H9 (cell line): ENCODE results near the gene AMH. TPM values are rescaled to one million over a fixed set of nuclear protein-coding genes. Genes with fewer than 3 reads are reported as not detected.
A peak's percentile ranks its signal among the peaks of the same experiment; 100 is the strongest.

ENCODE experiments used
- DNase-seq: peaks from one replicate; pipeline ENCODE4 v3.0.0-alpha.2; 2017
- H2AFZ ChIP-seq: one replicate; pipeline ENCODE4 v1.6.1; 2013; ENCODE audit warnings: mild to moderate bottlenecking, low read length, control low read depth, moderate library complexity
- H2AK5ac ChIP-seq: 2 replicates; pipeline ENCODE4 v1.6.1; 2013; ENCODE audit warnings: low read length, control low read depth, mixed read lengths; ENCODE audit not compliant: insufficient read length
- H2BK120ac ChIP-seq: one replicate; pipeline ENCODE4 v1.6.1; 2013; ENCODE audit warnings: low read depth, mild to moderate bottlenecking, low read length, control low read depth, inconsistent platforms; ENCODE audit not compliant: poor library complexity, severe bottlenecking
- H2BK12ac ChIP-seq: 2 replicates; pipeline ENCODE4 v1.6.1; 2013; ENCODE audit warnings: low read length, control low read depth, mixed read lengths, low read depth; ENCODE audit not compliant: insufficient read length
- H2BK15ac ChIP-seq: 2 replicates; pipeline ENCODE4 v1.6.1; 2013; ENCODE audit warnings: low read depth, low read length, control low read depth
- H2BK20ac ChIP-seq: one replicate; pipeline ENCODE4 v1.6.1; 2013; ENCODE audit warnings: low read depth, mild to moderate bottlenecking, low read length, control low read depth, inconsistent platforms; ENCODE audit not compliant: poor library complexity, severe bottlenecking
- H2BK5ac ChIP-seq: 2 replicates; pipeline ENCODE4 v1.6.1; 2013; ENCODE audit warnings: low read length, control low read depth, mixed read lengths; ENCODE audit not compliant: insufficient read length
- H3K14ac ChIP-seq: 2 replicates; pipeline ENCODE4 v1.6.1; 2013; ENCODE audit warnings: low read length, control low read depth; ENCODE audit not compliant: insufficient read depth
- H3K18ac ChIP-seq: 2 replicates; pipeline ENCODE4 v1.6.1; 2013; ENCODE audit warnings: low read depth, mild to moderate bottlenecking, mixed read lengths, low read length, control low read depth; ENCODE audit not compliant: insufficient read length
- H3K23ac ChIP-seq: 2 replicates; pipeline ENCODE4 v1.6.1; 2013; ENCODE audit warnings: low read length, control low read depth, mixed read lengths, low read depth; ENCODE audit not compliant: insufficient read length
- H3K23me2 ChIP-seq: 2 replicates; pipeline ENCODE4 v1.6.1; 2013; ENCODE audit warnings: low read depth, mild to moderate bottlenecking, mixed read lengths, low read length, control low read depth; ENCODE audit not compliant: insufficient read length, poor library complexity, severe bottlenecking
- H3K27ac ChIP-seq: 2 replicates; pipeline ENCODE4 v1.5.1; 2013; ENCODE audit warnings: low read length, control low read depth, mixed read lengths, low read depth; ENCODE audit not compliant: insufficient read length
- H3K27me3 ChIP-seq: 2 replicates; pipeline ENCODE4 v1.6.1; 2013; ENCODE audit warnings: low read length, control low read depth, inconsistent platforms; ENCODE audit not compliant: insufficient read depth
- H3K4ac ChIP-seq: 2 replicates; pipeline ENCODE4 v1.6.1; 2013; ENCODE audit warnings: low read depth, mild to moderate bottlenecking, control low read depth, inconsistent platforms, low read length, moderate library complexity
- H3K4me1 ChIP-seq: 2 replicates; pipeline ENCODE4 v1.6.1; 2013; ENCODE audit warnings: low read length, control low read depth, inconsistent platforms; ENCODE audit not compliant: insufficient read depth
- H3K4me2 ChIP-seq: 2 replicates; pipeline ENCODE4 v1.6.1; 2013; ENCODE audit warnings: low read length, control low read depth, mixed read lengths; ENCODE audit not compliant: insufficient read length, insufficient read depth
- H3K56ac ChIP-seq: 2 replicates; pipeline ENCODE4 v1.6.1; 2013; ENCODE audit warnings: low read depth, mild to moderate bottlenecking, mixed read lengths, low read length, control low read depth; ENCODE audit not compliant: insufficient read length
- H3K79me1 ChIP-seq: 2 replicates; pipeline ENCODE4 v1.6.1; 2013; ENCODE audit warnings: low read depth, mild to moderate bottlenecking, moderate library complexity, low read length, control low read depth, inconsistent platforms; ENCODE audit not compliant: insufficient read depth, poor library complexity, severe bottlenecking
- H3K79me2 ChIP-seq: 2 replicates; pipeline ENCODE4 v1.6.1; 2013; ENCODE audit warnings: low read length, control low read depth, inconsistent platforms; ENCODE audit not compliant: insufficient read depth
- H3K9ac ChIP-seq: 2 replicates; pipeline ENCODE4 v1.6.1; 2013; ENCODE audit warnings: low read length, control low read depth, mixed read lengths; ENCODE audit not compliant: insufficient read length; ENCODE audit errors: extremely low read depth
- H3K9me3 ChIP-seq: one replicate; pipeline ENCODE4 v1.6.1; 2013; ENCODE audit warnings: low read depth, low read length, inconsistent platforms; ENCODE audit not compliant: control insufficient read depth
- H3T11ph ChIP-seq: one replicate; pipeline ENCODE4 v1.6.1; 2013; ENCODE audit warnings: mild to moderate bottlenecking, low read length, control low read depth, inconsistent platforms
- H4K20me1 ChIP-seq: one replicate; pipeline ENCODE4 v1.6.1; 2013; ENCODE audit not compliant: control insufficient read depth, insufficient read length, insufficient read depth
- H4K5ac ChIP-seq: 2 replicates; pipeline ENCODE4 v1.6.1; 2013; ENCODE audit warnings: low read depth, mild to moderate bottlenecking, mixed read lengths, low read length, control low read depth; ENCODE audit not compliant: insufficient read length
- H4K8ac ChIP-seq: replicated peaks from 2 replicates; pipeline ENCODE4 v1.6.1; 2013; ENCODE audit warnings: low read length, control low read depth, mixed read lengths, low read depth; ENCODE audit not compliant: insufficient read length
- H4K91ac ChIP-seq: 2 replicates; pipeline ENCODE4 v1.6.1; 2013; ENCODE audit warnings: low read depth, mild to moderate bottlenecking, moderate library complexity, mixed read lengths, low read length, control low read depth; ENCODE audit not compliant: insufficient read length
- H3K27ac Mint-ChIP-seq, 3 experiments: 2 replicates in 2 of 3; 3 replicates in 1 of 3; pipeline ENCODE4 v1.8.0; 2020 to 2021; ENCODE audit warnings: mixed read lengths in 3 of 3, mild to moderate bottlenecking in 1 of 3, moderate library complexity in 1 of 3
- H3K27me3 Mint-ChIP-seq: 2 replicates; pipeline ENCODE4 v1.8.0; 2021; ENCODE audit warnings: low read depth, mild to moderate bottlenecking, moderate library complexity, mixed read lengths
- H3K36me3 Mint-ChIP-seq, 3 experiments: 2 replicates in 2 of 3; 3 replicates in 1 of 3; pipeline ENCODE4 v1.8.0; 2020 to 2021; ENCODE audit warnings: low read depth in 3 of 3, mixed read lengths in 3 of 3; ENCODE audit not compliant: insufficient read depth in 1 of 3
- H3K4me1 Mint-ChIP-seq, 2 experiments: 2 replicates each; pipeline ENCODE4 v1.8.0; 2020; ENCODE audit warnings: mixed read lengths in 2 of 2
- H3K4me3 Mint-ChIP-seq, 2 experiments: 2 replicates in 1 of 2; 3 replicates in 1 of 2; pipeline ENCODE4 v1.8.0; 2020 to 2021; ENCODE audit warnings: mild to moderate bottlenecking in 2 of 2, mixed read lengths in 2 of 2, moderate library complexity in 1 of 2
- H3K9me3 Mint-ChIP-seq, 2 experiments: 2 replicates in 1 of 2; 3 replicates in 1 of 2; pipeline ENCODE4 v1.8.0; 2020; ENCODE audit warnings: mild to moderate bottlenecking in 2 of 2, mixed read lengths in 2 of 2, moderate library complexity in 1 of 2
- CTCF ChIP-seq: fragments of 200-600 bp; sonication (generic); conservative IDR thresholded peaks from 3 replicates; pipeline ENCODE4 v1.8.0; 2021; ENCODE audit warnings: antibody characterized with exemption, mild to moderate bottlenecking
- WGBS: extraction: QIAGEN DNeasy Blood & Tissue Kit; methylation state at CpG from one replicate; pipeline ENCODE4 v1.1.7; 2013; ENCODE audit warnings: missing lambda C conversion rate, low lambda C conversion rate, mixed read lengths; ENCODE audit not compliant: insufficient read length; ENCODE audit errors: extremely low coverage; 5-methylcytosine and 5-hydroxymethylcytosine counted together
- total RNA-seq: library from RNA; stranded (reverse); gene quantifications from 2 replicates; pipeline ENCODE4 v1.2.1, GENCODE V29; 2021

Gene AMH
- total RNA-seq, 1 experiment from 2014 or later, result 70.7 TPM

- no peak overlapping the region for H2BK5ac ChIP-seq
- peak overlapping the region; percentile 11 for H3K9ac ChIP-seq
- H2BK120ac ChIP-seq, result no peak overlapping the region
- H4K5ac ChIP-seq, result no peak overlapping the region
- WGBS, result no CpG with 5 or more reads among the region's 34 CpGs
- no peak overlapping the region for H3K56ac ChIP-seq
- H3K79me1 ChIP-seq, result peaks cover 13% of the 10 kb centered on the region
- no peak overlapping the region for H3K14ac ChIP-seq
- no peaks in the 10 kb centered on the region for H3K27me3 ChIP-seq
- H4K8ac ChIP-seq, result no peak overlapping the region
- peaks cover 55% of the 10 kb centered on the region for H3K79me2 ChIP-seq
- no peak overlapping the region for H3K23ac ChIP-seq
- H3K27ac ChIP-seq, result no peak overlapping the region
- H4K20me1 ChIP-seq, result peaks cover 2% of the 10 kb centered on the region
- Mint-ChIP-seq H3K27me3 (no peaks in the 10 kb centered on the region; the same call in 1 of the 2 replicates), H3K27ac (peak overlapping the region in 2 of 3 experiments; percentile 78 to 87; a peak in 4 of 7 replicates), H3K4me1 (peaks cover 40 to 44% of the 10 kb centered on the region in 2 experiments), H3K9me3 (peaks cover 0 to 3% of the 10 kb centered on the region in 2 experiments; a peak in 1 of 5 replicates), H3K36me3 (peaks cover 22 to 63% (median 50%) of the 10 kb centered on the region in 3 experiments), H3K4me3 (peak overlapping the region; percentile 79 to 97)
- H3K23me2 ChIP-seq, result peaks cover 6% of the 10 kb centered on the region
- H2BK12ac ChIP-seq, result no peak overlapping the region
- no peaks in the 10 kb centered on the region for H3K9me3 ChIP-seq
- no peak overlapping the region for H2BK20ac ChIP-seq
- no peak for TF ChIP-seq CTCF
- H2AFZ ChIP-seq, result no peak overlapping the region
- DNase-seq, result no peak
- no peak overlapping the region for H3T11ph ChIP-seq
- peaks cover 4% of the 10 kb centered on the region; the same call in 1 of the 2 replicates for H3K4me1 ChIP-seq
- no peak overlapping the region for H2AK5ac ChIP-seq
- no peak overlapping the region for H2BK15ac ChIP-seq
- no peak overlapping the region for H3K4ac ChIP-seq
- H3K18ac ChIP-seq, result no peak overlapping the region
- no peak overlapping the region for H3K4me2 ChIP-seq
- no peak overlapping the region for H4K91ac ChIP-seq
Observed at GRCh38 chr19:2239771-2240770, 9.1 kb upstream of the AMH start.
